TTC549 (cell line): Measurements from ENCODE around the gene NKIRAS1.
"Not testable (repeated sequence)": the region's sequence is repeated elsewhere in the genome, so short reads cannot be mapped to it uniquely, and the experiment has no call there.

ENCODE experiments used
- FAIRE-seq: peaks from 2 replicates; lab custom pipeline; 2012; peaks lifted over from hg19 to GRCh38; lab: Jason Lieb, UNC

NKIRAS1 gene

DNA sequence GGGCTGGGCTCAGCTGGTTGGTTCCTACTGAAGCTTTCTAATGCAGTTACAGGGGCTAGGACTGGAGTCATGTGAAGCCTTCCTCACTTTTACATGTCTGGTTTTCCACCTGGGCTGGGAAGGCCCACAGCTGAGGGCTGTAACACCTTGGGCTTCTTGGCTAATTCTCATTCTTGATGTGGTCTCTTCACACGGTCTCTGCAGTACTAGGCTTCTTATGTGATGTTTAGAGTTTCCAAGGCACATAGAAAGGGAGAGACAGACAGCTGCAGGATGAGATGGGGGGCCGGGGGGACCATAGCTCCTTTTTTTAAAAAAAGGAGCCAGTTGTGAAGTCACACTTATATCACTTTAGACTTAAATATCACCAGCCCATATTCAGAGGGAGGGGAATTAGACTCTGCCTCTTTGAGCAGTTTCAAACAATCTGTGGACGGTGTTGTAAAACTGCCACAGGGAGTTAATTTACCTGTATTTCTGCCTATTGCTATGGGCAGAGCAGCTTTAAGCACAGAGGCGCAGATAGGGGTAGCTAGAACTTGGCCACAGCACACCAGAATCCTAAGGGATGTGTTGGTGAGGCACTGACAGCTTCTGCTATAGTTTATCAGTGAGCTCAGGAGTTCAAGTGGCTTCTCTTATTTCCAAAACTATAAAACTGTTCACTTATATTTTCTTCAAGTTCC, 46.7 kb downstream of the NKIRAS1 start:
- no peak for FAIRE-seq

DNA sequence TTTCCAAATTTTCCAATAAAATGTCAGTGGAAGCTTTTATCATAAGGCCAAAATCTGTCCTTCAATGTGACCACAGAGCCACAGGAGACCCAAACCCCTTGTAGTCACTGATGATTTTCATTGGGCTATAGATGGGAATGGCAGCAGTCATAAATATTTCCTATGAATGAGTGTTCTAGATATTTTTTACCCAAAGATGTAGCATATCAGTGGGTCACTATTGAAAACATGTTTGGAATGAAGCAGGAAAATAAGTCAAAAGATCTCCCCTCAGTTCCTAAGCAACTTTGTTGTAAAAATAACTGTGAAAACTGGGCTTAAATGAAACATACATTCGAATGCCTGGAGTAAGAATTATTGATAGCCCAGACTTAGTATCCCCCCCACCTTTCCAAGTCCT, 49.0 kb downstream of the NKIRAS1 start:
- FAIRE-seq: no peak

DNA sequence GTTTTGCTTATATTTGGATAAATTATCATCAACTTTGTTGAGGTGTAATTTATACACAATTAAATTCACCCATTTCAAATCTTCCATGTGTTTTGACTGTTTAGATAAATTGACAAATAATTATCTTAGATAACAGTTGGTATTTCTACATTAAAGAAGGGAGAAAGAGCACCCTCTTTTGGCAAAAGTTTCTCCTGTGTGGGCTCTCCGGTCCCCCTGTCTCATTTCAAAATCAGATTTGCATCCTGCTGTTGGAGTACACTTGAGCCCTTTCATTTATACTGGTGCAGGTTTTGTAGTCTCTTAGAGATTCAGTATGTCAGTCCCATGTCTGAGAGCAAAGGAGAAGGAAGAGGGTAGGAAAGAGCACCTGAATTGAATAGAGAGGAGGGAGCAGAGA, 49.4 kb downstream of the NKIRAS1 start:
- FAIRE-seq: no peak

DNA sequence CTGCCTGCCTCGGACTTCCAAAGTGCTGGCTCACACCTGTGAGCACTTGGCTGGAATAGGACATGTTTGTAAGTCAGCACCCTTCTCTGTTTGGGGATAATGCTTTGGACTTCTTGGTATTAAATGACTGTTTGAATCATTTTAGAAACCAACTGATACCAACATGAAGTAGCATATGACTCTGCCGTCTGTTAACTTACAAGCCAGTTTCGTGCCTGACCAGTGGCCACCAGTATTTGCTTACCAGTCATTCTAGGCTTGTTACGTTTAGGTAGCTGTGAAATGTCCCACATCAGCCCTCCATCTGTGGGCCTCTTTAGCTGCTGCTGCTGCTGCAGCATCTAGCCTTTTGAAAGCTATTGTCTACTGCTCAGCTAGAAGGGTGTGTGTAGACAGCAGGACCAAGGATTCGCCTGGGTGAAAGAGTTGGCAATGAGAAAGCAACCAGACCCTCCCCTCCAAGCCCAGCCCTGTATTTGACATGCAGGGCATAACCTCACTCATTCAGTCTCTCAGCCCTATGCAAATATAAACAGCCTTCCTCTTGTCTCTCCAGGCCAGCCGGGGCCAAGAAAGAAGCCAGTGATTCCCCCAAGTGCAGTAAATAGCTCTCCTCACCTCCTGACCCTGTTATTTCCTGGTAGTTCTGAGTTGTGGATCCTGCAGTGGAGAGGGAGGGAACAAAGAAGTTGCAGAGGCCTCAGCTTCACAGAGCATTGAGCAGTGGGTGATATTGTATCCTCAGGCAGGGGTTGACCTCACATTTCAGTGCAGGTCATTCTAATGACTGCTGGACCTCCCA, 51.0 kb downstream of the NKIRAS1 start:
- FAIRE-seq: no peak

DNA sequence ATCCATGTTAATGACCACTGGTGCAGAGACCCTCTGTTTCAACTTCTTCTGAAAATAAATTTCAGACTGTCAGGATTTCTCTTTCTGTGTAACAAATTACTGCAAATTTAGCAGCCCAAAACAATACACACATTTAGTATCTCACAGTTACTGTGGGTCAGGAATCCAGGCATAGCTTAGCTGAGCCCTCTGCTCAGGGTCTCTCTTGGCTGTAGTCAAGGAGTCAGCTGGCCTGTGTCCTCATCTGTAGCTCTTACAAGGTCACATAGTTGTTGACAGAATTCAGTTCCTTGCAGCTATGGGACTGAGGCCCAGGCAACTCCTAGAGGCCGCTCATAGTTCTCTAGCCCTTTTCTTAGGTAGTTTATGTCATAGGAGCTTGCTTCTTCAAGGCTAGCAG, 51.9 kb downstream of the NKIRAS1 start:
- no peak for FAIRE-seq

DNA sequence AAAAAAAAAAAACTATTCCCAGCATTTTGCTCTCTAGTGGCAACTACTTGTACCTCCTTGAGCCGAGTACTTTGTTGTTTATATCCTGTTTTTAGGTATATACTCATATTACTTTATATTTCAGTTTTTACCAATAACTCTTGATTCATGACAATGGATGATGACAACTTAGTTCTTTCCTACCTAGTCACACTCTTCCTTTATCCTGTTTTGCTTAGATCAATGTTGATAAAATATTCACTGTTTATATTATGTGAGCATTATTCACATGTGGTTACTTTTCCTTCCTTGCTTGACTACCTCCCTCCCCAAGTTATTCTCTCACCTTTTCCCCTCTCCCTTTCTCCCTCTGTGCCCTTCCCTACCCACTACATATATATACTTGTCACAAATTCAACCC, 53.7 kb downstream of the NKIRAS1 start:
- FAIRE-seq: no peak

DNA sequence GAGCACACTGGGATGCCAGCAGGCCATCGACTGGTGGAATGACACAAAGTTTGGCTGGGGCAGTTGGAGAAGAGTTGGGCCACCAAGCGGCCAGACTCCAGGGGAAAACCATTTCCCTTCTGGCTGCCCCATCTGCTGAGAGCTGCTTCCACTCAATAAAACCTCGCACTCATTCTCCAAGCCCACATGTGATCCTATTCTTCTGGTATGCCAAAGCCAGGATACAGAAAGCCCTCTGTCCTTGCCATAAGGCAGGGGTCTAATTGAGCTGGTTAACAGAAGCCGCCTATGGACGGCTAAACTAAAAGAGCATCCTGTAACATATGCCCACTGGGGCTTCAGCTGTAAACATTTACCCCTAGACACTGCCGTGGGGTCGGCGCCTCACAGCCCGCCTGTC, 55.1 kb downstream of the NKIRAS1 start:
- FAIRE-seq: no peak

DNA sequence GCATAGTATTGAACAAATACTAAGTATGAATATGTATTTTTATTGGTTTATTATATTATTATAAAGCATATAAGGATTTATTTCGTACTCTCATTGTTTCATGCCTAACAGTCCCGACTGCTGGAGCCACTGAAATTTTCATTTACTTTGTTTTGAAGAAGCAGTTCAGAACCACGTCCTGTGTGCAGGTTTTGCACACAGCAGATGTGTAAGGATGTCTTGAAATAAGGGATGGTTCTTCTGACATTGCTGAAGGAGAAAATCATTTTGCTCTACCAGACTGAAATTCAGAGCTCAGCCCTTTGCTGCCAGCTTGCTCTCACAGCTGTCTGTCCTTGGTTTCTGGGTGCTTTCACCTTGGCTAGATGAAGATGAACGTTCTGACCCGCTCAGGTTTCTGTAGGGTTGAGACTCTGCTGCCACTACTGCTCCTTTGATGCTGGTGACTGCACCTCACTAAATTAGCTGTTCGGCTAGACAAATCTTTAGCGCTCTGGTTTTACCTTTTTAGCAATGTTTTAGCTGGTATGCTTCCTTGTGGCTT, 56.9 kb downstream of the NKIRAS1 start:
- FAIRE-seq: no peak

DNA sequence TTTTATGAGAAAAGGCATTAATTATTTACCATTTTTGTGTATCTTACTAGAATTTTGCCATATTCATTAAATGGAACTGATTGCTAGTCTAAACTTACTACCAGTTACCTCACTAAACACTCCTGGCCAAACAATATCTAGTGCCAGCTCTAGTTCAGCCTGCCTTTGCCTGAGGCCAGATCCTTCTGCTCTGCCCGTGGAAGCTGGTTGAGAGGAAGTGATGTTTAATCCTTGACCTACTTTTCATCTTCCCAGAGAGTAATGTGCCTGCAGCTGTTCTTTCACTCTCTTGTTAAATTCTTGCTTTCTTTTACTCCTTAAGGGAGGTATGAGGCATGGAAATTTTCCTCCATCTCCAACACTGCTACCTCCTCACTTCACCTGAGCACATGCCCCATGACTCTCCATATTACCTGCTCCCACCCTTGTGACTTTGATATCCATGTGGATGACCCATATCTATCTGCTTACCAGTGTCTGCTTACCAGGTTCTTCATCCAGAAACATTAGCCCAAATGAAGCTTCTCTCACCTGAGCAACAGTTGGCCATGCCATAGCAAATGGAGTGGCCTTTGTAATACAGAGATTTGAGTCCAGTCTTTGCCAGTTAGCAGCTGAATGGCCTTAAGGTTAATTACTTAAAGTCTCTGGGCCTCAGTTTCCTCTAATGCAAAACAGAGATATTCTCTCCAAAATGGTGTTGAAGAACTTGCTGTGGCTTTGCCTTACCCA, 57.6 kb downstream of the NKIRAS1 start:
- FAIRE-seq: no peak

DNA sequence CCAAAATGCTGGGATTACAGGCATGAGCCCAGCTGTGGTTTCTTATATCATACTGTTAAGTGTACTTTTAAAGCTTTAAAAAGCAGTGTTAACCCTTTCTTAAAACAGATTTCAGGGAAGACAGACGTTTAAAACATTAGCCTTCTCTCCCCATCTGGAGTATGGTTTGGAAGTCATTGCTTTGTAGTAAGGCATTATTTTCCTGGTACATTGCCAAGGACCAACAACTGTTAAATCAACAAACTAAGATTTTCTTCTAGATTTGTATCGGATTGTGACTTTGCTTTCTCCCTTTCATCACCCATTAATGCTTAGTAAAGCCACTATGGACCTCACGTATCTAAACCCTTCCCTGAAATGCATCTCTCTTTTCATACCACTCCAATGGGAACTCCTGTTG, 60.5 kb downstream of the NKIRAS1 start:
- FAIRE-seq: no peak

DNA sequence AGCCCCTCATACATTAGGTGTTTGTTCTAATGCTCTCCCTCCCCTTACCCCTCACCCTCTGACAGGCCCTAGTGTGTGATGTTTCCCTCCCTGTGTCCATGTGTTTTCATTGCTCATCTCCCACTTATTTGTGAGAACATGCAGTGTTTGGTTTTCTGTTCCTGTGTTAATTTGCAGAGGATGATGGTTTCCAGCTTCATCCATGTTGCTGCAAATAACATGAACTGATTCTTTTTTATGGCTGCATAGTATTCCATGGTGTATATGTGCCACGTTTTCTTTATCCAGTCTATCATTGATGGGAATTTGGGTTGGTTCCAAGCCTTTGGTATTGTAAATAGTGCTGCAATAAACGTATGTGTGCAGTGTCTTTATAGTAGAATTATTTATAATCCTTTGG, 67.3 kb downstream of the NKIRAS1 start:
- FAIRE-seq: not testable (repeated sequence)

DNA sequence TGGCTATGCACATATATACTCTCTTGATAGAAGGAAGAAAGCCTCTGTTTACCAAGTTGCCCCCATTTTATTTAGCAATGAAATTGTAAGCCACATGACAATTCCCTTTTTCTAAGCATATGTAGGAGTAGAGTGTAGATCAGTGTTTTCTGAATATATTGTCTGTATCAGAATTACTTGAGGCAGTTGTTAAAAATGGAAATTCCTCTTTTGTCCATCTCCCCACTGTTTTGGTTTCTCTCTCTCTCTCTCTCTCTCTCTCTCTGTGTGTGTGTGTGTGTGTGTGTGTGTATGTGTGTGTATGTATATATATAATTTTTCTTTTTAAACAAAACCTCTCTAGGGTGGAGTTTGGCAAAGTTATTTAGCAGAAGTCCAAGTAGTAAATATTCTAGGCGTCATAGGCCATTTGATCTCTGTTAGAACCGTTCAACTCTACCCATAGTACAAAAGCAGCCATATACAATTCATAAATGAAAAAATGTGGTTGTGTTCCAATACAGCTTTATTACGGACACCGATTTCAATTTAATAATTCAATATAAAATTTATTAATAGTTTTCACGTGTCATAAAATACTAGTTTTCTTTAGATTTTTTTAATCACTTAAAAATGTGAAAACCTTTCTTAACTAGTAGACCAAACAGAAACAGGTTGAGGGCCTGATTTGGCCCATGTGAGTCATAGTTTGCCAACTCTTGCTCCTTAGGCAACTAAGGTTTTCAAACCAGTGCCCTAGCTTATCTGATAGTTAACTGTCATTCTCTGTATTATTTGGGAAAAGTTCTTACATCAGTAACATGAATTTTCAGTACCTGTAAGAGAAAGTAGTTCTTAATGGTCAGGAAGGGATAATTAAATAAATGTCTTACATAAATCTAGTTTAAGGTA, 71.2 kb downstream of the NKIRAS1 start:
- FAIRE-seq: no peak

DNA sequence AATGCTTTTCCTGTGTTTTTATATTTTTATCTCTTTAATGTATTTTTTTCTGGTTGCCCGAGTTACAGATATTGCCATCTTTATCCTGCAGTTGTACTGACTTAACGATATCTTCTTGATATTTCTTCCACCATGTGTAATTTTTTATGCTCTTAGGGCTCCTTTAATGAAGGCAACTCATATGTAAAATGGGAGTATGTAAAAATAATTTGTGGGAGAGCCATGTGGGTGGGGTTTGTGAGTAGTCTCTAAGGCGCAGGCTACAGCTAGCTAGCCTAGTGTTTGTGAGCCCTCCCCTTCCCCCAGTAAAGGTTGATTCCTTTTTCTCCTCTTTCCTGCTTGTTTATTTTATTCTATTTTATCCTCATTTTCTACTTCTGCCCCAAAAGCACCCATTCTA, 72.9 kb downstream of the NKIRAS1 start:
- no peak for FAIRE-seq
